Tibial nerve (tissue), 4 donors: Measurements from ENCODE around the gene STOM. TPM values are rescaled to one million over a fixed set of nuclear protein-coding genes. Genes with fewer than 3 reads are reported as not detected.

Experiments used
- DNase-seq, 2 donors: peaks; one replicate each; pipeline ENCODE4 v3.0.0-alpha.2; 2019; ENCODE audit warnings: low spot score in 2 of 2
- H3K27ac ChIP-seq, 4 donors: fragments of 200-600 bp; sonication (generic) in 3 of 4; one replicate each; pipeline ENCODE4 v1.5.1; 2017 to 2019; ENCODE audit warnings: mild to moderate bottlenecking in 1 of 4
- H3K27me3 ChIP-seq, 2 donors: fragments of 200-600 bp; sonication (generic) in 1 of 2; one replicate each; pipeline versions ENCODE4 v1.5.1 to v1.6.0; 2017 to 2019
- H3K36me3 ChIP-seq, 3 donors: fragments of 200-600 bp; sonication (generic); one replicate each; pipeline ENCODE4 v1.5.1; 2018 to 2019
- H3K4me1 ChIP-seq, 4 donors: fragments of 200-600 bp; sonication (generic) in 3 of 4; one replicate each; pipeline ENCODE4 v1.5.1; 2017 to 2019
- H3K4me3 ChIP-seq, 4 donors: fragments of 200-600 bp; sonication (generic) in 3 of 4; one replicate each; pipeline ENCODE4 v1.5.1; 2017 to 2019; ENCODE audit warnings: mild to moderate bottlenecking in 1 of 4, moderate library complexity in 1 of 4
- H3K9me3 ChIP-seq, 4 donors: fragments of 200-600 bp; sonication (generic) in 3 of 4; one replicate each; pipeline ENCODE4 v1.5.1; 2017 to 2019
- CTCF ChIP-seq, 5 experiments: fragments of 200-600 bp in 3 of 5; fragments of 450-650 bp in 2 of 5; sonication (generic) in 3 of 5; IDR thresholded peaks; one replicate each; pipeline ENCODE4 v1.5.1; 2016 to 2019; ENCODE audit warnings: antibody characterized with exemption in 5 of 5, mild to moderate bottlenecking in 3 of 5, moderate library complexity in 2 of 5
- EP300 ChIP-seq, 2 donors: sonication (generic); formaldehyde crosslinking; IDR thresholded peaks; one replicate each; pipeline ENCODE4 v1.6.1; 2017; ENCODE audit warnings: antibody characterized with exemption in 2 of 2, mild to moderate bottlenecking in 1 of 2
- POLR2A ChIP-seq, 2 donors: fragments of 450-650 bp; IDR thresholded peaks; one replicate each; pipeline ENCODE4 v1.6.1; 2017; ENCODE audit warnings: antibody characterized with exemption in 2 of 2, mild to moderate bottlenecking in 2 of 2, moderate library complexity in 2 of 2
- WGBS, 2 donors: methylation state at CpG; one replicate each; pipeline ENCODE4 v1.1.5; 2018; 5-methylcytosine and 5-hydroxymethylcytosine counted together
- total RNA-seq, 4 donors: library from RNA; depleted of rRNA; stranded (reverse); fragments of >200 nt; gene quantifications; one replicate each; pipeline ENCODE4 v1.1.0, GENCODE V29; 2016

Gene STOM
- total RNA-seq, 4 donors from 2014 or later, result 164 to 310 (median 232) TPM

- DNase-seq, result peak in 1 of 2 donors; percentile 13
- H3K4me3 ChIP-seq, result no peak overlapping the region
- H3K27me3 ChIP-seq, result no peaks in the 10 kb centered on the region
- TF ChIP-seq POLR2A (IDR thresholded peaks at IDR 0.05) (no peak), CTCF (IDR thresholded peaks at IDR 0.05) (no peak), EP300 (IDR thresholded peaks at IDR 0.05) (no peak)
- H3K4me1 ChIP-seq, result peaks cover 0 to 86% (median 28%) of the 10 kb centered on the region in 4 donors
- 60 to 69% methylated on average over 2 of the region's 2 CpGs for WGBS, 2 donors
- no peaks in the 10 kb centered on the region for H3K9me3 ChIP-seq
- peak overlapping the region in 2 of 4 donors; percentile 66 to 98 for H3K27ac ChIP-seq
- peaks cover 11 to 100% (median 41%) of the 10 kb centered on the region in 3 donors for H3K36me3 ChIP-seq
Observed at GRCh38 chr9:121307976-121308375, 62.1 kb downstream of the STOM start.

- Histone ChIP-seq H3K36me3 (peaks cover 12 to 89% (median 37%) of the 10 kb centered on the region in 3 donors), H3K4me3 (peak overlapping the region in 2 of 4 donors; percentile 20 to 74), H3K27me3 (no peaks in the 10 kb centered on the region), H3K4me1 (peaks cover 0 to 98% (median 46%) of the 10 kb centered on the region in 4 donors), H3K9me3 (no peaks in the 10 kb centered on the region), H3K27ac (peak overlapping the region; percentile 86 to 98 (median 90))
- DNase-seq, result peak; percentile 80 to 83
- WGBS, 2 donors, result 51 to 64% methylated on average over 13 of the region's 13 CpGs
- peak in 1 of 2 donors; percentile 11 for TF ChIP-seq POLR2A (IDR thresholded peaks at IDR 0.05)
- TF ChIP-seq CTCF (IDR thresholded peaks at IDR 0.05), result no peak
- peak; percentile 20 to 87 for TF ChIP-seq EP300 (IDR thresholded peaks at IDR 0.05)
Observed at GRCh38 chr9:121305269-121305994, 64.6 kb downstream of the STOM start.

- H3K36me3 ChIP-seq, result peaks cover 12 to 82% (median 37%) of the 10 kb centered on the region in 3 donors
- DNase-seq, result peak in 1 of 2 donors; percentile 9
- H3K27ac ChIP-seq, result peak overlapping the region; percentile 86 to 98 (median 90)
- H3K4me1 ChIP-seq, result peaks cover 0 to 92% (median 49%) of the 10 kb centered on the region in 4 donors
- 83 to 92% methylated on average over 1 of the region's 1 CpG for whole genome bisulfite sequencing, 2 donors
- H3K4me3 ChIP-seq, result peak overlapping the region in 2 of 4 donors; percentile 20 to 74
- no peaks in the 10 kb centered on the region for H3K9me3 ChIP-seq
- H3K27me3 ChIP-seq, result no peaks in the 10 kb centered on the region
- TF ChIP-seq CTCF (IDR thresholded peaks at IDR 0.05), result no peak
- TF ChIP-seq POLR2A (IDR thresholded peaks at IDR 0.05), result no peak
- TF ChIP-seq EP300 (IDR thresholded peaks at IDR 0.05), result no peak
Observed at GRCh38 chr9:121304707-121305106, 65.3 kb downstream of the STOM start.

GRCh38 chr9:121303456-121304451, 66.3 kb downstream of the STOM start:
- H3K4me1 ChIP-seq, result peaks cover 0 to 91% (median 56%) of the 10 kb centered on the region in 4 donors
- H3K9me3 ChIP-seq, result no peaks in the 10 kb centered on the region
- TF ChIP-seq EP300 (IDR thresholded peaks at IDR 0.05), result no peak
- no peak for TF ChIP-seq CTCF (IDR thresholded peaks at IDR 0.05)
- TF ChIP-seq POLR2A (IDR thresholded peaks at IDR 0.05), result no peak
- H3K4me3 ChIP-seq, result peak overlapping the region; percentile 5 to 74 (median 42)
- WGBS, 2 donors, result 63 to 74% methylated on average over 3 of the region's 3 CpGs
- DNase-seq, result peak in 1 of 2 donors; percentile 17
- peak overlapping the region; percentile 86 to 98 (median 90) for H3K27ac ChIP-seq
- peaks cover 12 to 72% (median 37%) of the 10 kb centered on the region in 3 donors for H3K36me3 ChIP-seq
- H3K27me3 ChIP-seq, result no peaks in the 10 kb centered on the region
